T follicular helper cell (primary cell): Measurements from ENCODE around the gene SIRT2.
A peak's percentile ranks its signal among the peaks of the same experiment; 100 is the strongest.
"Not testable (repeated sequence)": the region's sequence is repeated elsewhere in the genome, so short reads cannot be mapped to it uniquely, and the experiment has no call there.

ENCODE experiments used
- DNase-seq: peaks from one replicate; pipeline ENCODE4 v3.0.0-alpha.2; 2020; ENCODE audit warnings: low read depth

The SIRT2 gene

GRCh38 chr19:38894968-38895367, 4.5 kb downstream of the SIRT2 start:
- no peak for DNase-seq

GRCh38 chr19:38893341-38893771, 6.1 kb downstream of the SIRT2 start:
- DNase-seq, result no peak

GRCh38 chr19:38892841-38893240, 6.6 kb downstream of the SIRT2 start:
- DNase-seq, result no peak

GRCh38 chr19:38891771-38892170, 7.6 kb downstream of the SIRT2 start:
- no peak for DNase-seq

GRCh38 chr19:38890686-38891085, 8.7 kb downstream of the SIRT2 start:
- no peak for DNase-seq

GRCh38 chr19:38889803-38890202, 9.6 kb downstream of the SIRT2 start:
- DNase-seq, result no peak

- no peak for DNase-seq
Observed at GRCh38 chr19:38888876-38889275, 10.5 kb downstream of the SIRT2 start.

GRCh38 chr19:38884691-38885090, 14.7 kb downstream of the SIRT2 start:
- not testable (repeated sequence) for DNase-seq

- no peak for DNase-seq
Observed at GRCh38 chr19:38883286-38883685, 16.1 kb downstream of the SIRT2 start.

GRCh38 chr19:38880882-38881609, 18.4 kb downstream of the SIRT2 start:
- DNase-seq, result no peak

GRCh38 chr19:38880076-38880881, 19.1 kb downstream of the SIRT2 start:
- DNase-seq, result no peak

GRCh38 chr19:38879400-38879751, 20.0 kb downstream of the SIRT2 start:
- no peak for DNase-seq

GRCh38 chr19:38878575-38879399, 20.6 kb downstream of the SIRT2 start:
- DNase-seq, result no peak

- peak; percentile 56 for DNase-seq
Observed at GRCh38 chr19:38877781-38878574, 21.4 kb downstream of the SIRT2 start, which contains the start of gene RINL. Gene RINL, minus strand, starts transcription at chr19:38878275. Its CDS starts 1,533 bp downstream, at chr19:38876742.

- DNase-seq, result no peak
Observed at GRCh38 chr19:38875656-38876395, 23.6 kb downstream of the SIRT2 start.

GRCh38 chr19:38873400-38873799, 26.0 kb downstream of the SIRT2 start:
- DNase-seq, result not testable (repeated sequence)

GRCh38 chr19:38870612-38871011, 28.8 kb downstream of the SIRT2 start:
- no peak for DNase-seq

- DNase-seq, result peak; percentile 91
Observed at GRCh38 chr19:38869836-38870607, 29.4 kb downstream of the SIRT2 start.

GRCh38 chr19:38869160-38869835, 30.1 kb downstream of the SIRT2 start:
- DNase-seq, result no peak
